CMK (cell line): ENCODE data around the gene GNAI3.

Experiments used
- DNase-seq: peaks from one replicate; pipeline ENCODE4 v3.0.0-alpha.2; 2010; ENCODE audit warnings: low read depth

Gene GNAI3

GRCh38 chr1:109527098-109527811, 21.2 kb upstream of the GNAI3 start:
- DNase-seq: no peak

- DNase-seq: no peak
These were observed 20.3 kb upstream of the GNAI3 start for GRCh38 chr1:109527846-109528695.

- no peak for DNase-seq
These were observed 19.7 kb upstream of the GNAI3 start for GRCh38 chr1:109528712-109529111.

GRCh38 chr1:109529881-109530456, 18.4 kb upstream of the GNAI3 start:
- DNase-seq: no peak

- no peak for DNase-seq
These were observed 17.8 kb upstream of the GNAI3 start for GRCh38 chr1:109530457-109531087.

- no peak for DNase-seq
These were observed 17.0 kb upstream of the GNAI3 start for GRCh38 chr1:109531380-109531779.

- DNase-seq: no peak
These were observed 16.5 kb upstream of the GNAI3 start for GRCh38 chr1:109531826-109532364.

GRCh38 chr1:109532365-109533136, 15.9 kb upstream of the GNAI3 start:
- peak; percentile 52 for DNase-seq

- DNase-seq: no peak
These were observed 14.0 kb upstream of the GNAI3 start for GRCh38 chr1:109534307-109534858.

- DNase-seq: no peak
These were observed 12.9 kb upstream of the GNAI3 start for GRCh38 chr1:109535481-109535880.

GRCh38 chr1:109535971-109536491, 12.4 kb upstream of the GNAI3 start:
- no peak for DNase-seq

GRCh38 chr1:109537450-109538178, 10.8 kb upstream of the GNAI3 start:
- DNase-seq: no peak

- no peak for DNase-seq
These were observed 9.4 kb upstream of the GNAI3 start for GRCh38 chr1:109538827-109539555.

GRCh38 chr1:109539676-109540075, 8.7 kb upstream of the GNAI3 start, which contains the start of gene GPR61:
TSS of gene GPR61 (plus strand) at chr1:109539872. CDS start at chr1:109543023, 3,151 bp downstream.
- no peak for DNase-seq

GRCh38 chr1:109541102-109541501, 7.3 kb upstream of the GNAI3 start:
- DNase-seq: no peak

GRCh38 chr1:109542657-109543056, 5.8 kb upstream of the GNAI3 start:
- no peak for DNase-seq

GRCh38 chr1:109543283-109543987, 5.0 kb upstream of the GNAI3 start:
- DNase-seq: no peak

- no peak for DNase-seq
These were observed 4.3 kb upstream of the GNAI3 start for GRCh38 chr1:109543988-109544735.
